ENCODE data around the gene EFNB1. TPM values are rescaled to one million over a fixed set of nuclear protein-coding genes. Genes with fewer than 3 reads are reported as not detected.

EFNB1 gene
- total RNA-seq, 1 experiment from 2014 or later = 16.4 TPM

DNA sequence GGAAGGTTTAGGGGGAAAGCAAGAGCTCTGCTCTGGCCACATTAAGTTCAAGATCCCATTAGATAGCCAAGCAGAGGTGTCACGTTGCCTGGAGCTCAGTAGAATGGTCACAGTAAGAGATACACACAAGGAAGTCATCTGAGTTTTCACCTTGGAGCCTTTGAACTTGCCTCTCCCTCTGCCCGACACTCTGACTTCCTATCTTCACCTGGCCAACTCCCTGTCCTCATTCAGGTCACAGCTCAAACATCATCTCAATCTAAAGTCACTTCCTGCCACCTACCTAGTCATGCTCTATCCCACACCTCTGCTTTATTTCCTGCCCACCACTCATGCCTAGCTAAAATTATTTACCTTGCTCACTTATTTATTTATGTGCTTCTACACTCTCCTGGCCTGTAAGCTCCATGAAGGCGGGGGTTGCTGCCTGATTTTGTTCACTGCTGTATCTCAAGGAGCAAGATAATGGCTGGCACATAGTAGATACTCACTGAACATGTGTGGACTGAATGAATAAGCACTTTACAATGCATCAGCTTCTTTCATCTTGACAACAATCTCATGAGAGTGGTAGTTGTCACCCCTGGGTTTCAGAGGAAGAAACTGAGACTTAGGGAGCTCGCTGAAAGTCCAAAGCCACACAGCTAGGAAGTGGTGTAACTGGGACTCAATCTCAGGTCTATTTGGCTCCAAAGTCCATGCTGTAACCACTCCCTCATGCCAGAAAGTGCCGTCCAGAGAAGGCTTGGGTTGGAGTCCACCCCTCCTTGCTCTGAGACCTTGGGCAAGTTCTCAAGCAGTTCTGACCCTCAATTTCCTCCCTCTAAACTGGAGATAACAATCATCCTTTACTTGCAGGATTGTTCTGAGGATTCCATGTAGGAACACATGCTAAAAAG is 40.3 kb downstream of the EFNB1 start:
- ATAC-seq (no peak), DNase-seq (ENCODE audit: low spot score) (no peak)
- H3K36me3 Mint-ChIP-seq = no peaks in the 10 kb centered on the region
- no peak overlapping the region for H3K4me3 Mint-ChIP-seq
- CTCF ChIA-PET = no interaction called here
- H3K4me1 Mint-ChIP-seq = peaks cover 31% of the 10 kb centered on the region
- H3K27me3 Mint-ChIP-seq (ENCODE audit: low read depth) = peaks cover 2% of the 10 kb centered on the region
- no peak for TF ChIP-seq CTCF (IDR thresholded peaks at IDR 0.05)
- POLR2A ChIA-PET = no interaction called here
- H3K9me3 Mint-ChIP-seq = no peaks in the 10 kb centered on the region
- peak overlapping the region; percentile 60; the same call in 1 of the 2 replicates for H3K27ac Mint-ChIP-seq

GRCh38 chrX:68870357-68870756 is 41.5 kb downstream of the EFNB1 start:
- CTCF ChIA-PET = no interaction called here
- H3K36me3 Mint-ChIP-seq = no peaks in the 10 kb centered on the region
- H3K4me1 Mint-ChIP-seq = peaks cover 35% of the 10 kb centered on the region
- peaks cover 6% of the 10 kb centered on the region for H3K27me3 Mint-ChIP-seq (ENCODE audit: low read depth)
- DNase-seq (ENCODE audit: low spot score) (no peak), ATAC-seq (no peak)
- H3K27ac Mint-ChIP-seq = no peak overlapping the region
- POLR2A ChIA-PET = no interaction called here
- no peak for TF ChIP-seq SP1 (CRISPR knock-in tag; conservative IDR thresholded peaks at IDR 0.05)
- H3K4me3 Mint-ChIP-seq = no peak overlapping the region
- no peaks in the 10 kb centered on the region for H3K9me3 Mint-ChIP-seq

DNA sequence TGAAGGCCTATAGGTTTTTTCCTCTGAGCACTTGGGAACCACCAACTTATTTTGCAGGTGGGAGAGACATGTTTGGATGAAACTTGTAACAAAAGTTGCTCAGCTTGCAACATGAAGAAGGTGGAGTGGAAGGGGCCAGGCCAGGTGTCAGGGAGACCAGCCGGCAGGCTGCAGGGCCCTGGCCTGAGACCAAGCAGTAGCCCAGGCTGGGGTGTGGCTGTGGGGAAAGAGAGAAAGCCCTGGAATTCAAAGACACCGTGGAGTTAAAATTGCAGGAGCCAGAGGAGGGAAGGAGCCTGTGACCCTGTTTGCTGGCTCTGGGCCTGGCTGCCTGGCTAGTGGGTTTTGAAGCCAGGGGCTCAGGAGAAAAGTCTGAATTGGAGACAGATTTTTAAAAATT is 43.4 kb downstream of the EFNB1 start:
- Mint-ChIP-seq H3K9me3 (no peaks in the 10 kb centered on the region), H3K4me3 (no peak overlapping the region), H3K36me3 (no peaks in the 10 kb centered on the region), H3K27me3 (ENCODE audit: low read depth) (peaks cover 3% of the 10 kb centered on the region), H3K4me1 (peaks cover 33% of the 10 kb centered on the region), H3K27ac (no peak overlapping the region)
- TF ChIP-seq, protein P1, sequence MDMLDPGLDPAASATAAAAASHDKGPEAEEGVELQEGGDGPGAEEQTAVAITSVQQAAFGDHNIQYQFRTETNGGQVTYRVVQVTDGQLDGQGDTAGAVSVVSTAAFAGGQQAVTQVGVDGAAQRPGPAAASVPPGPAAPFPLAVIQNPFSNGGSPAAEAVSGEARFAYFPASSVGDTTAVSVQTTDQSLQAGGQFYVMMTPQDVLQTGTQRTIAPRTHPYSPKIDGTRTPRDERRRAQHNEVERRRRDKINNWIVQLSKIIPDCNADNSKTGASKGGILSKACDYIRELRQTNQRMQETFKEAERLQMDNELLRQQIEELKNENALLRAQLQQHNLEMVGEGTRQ (CRISPR knock-in tag; IDR thresholded peaks at IDR 0.05) = no peak
- TF ChIP-seq HMGXB4 (CRISPR knock-in tag; IDR thresholded peaks at IDR 0.05) = no peak
- TF ChIP-seq, protein P2, sequence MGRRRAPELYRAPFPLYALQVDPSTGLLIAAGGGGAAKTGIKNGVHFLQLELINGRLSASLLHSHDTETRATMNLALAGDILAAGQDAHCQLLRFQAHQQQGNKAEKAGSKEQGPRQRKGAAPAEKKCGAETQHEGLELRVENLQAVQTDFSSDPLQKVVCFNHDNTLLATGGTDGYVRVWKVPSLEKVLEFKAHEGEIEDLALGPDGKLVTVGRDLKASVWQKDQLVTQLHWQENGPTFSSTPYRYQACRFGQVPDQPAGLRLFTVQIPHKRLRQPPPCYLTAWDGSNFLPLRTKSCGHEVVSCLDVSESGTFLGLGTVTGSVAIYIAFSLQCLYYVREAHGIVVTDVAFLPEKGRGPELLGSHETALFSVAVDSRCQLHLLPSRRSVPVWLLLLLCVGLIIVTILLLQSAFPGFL (CRISPR knock-in tag; IDR thresholded peaks at IDR 0.05; ENCODE audit: borderline replicate concordance) = no peak
- TF ChIP-seq, protein P3, sequence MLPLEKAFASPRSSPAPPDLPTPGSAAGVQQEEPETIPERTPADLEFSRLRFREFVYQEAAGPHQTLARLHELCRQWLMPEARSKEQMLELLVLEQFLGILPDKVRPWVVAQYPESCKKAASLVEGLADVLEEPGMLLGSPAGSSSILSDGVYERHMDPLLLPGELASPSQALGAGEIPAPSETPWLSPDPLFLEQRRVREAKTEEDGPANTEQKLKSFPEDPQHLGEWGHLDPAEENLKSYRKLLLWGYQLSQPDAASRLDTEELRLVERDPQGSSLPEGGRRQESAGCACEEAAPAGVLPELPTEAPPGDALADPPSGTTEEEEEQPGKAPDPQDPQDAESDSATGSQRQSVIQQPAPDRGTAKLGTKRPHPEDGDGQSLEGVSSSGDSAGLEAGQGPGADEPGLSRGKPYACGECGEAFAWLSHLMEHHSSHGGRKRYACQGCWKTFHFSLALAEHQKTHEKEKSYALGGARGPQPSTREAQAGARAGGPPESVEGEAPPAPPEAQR (CRISPR knock-in tag; IDR thresholded peaks at IDR 0.05) = no peak
- DNase-seq (ENCODE audit: low spot score) = no peak
- POLR2A ChIA-PET = no interaction called here
- CTCF ChIA-PET = no interaction called here
- ATAC-seq = no peak

DNA sequence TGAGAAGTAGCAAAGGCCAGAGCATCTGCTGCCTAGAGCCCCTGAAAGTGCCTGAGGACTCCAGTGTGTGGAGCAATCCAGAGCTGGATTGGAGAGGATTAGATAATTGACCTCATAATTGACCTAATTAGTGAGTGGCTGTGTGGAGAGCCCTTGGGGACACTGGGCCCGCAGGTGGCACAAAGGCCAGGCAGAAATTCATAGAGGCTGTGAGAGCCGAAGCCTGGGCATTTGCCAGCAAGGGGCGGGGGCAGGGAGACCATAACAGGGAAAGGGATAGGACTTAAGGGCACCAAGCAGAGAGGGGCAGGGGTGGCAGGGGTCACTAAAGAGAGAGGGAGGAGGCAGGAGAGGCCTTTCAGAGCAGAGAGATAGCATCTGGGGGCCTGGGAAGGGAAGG is 45.3 kb downstream of the EFNB1 start:
- Mint-ChIP-seq H3K4me3 (no peak overlapping the region), H3K27ac (no peak overlapping the region), H3K27me3 (ENCODE audit: low read depth) (peaks cover 3% of the 10 kb centered on the region; the same call in 1 of the 2 replicates), H3K9me3 (no peaks in the 10 kb centered on the region), H3K4me1 (peaks cover 23% of the 10 kb centered on the region), H3K36me3 (no peaks in the 10 kb centered on the region)
- DNase-seq (ENCODE audit: low spot score) (no peak), ATAC-seq (no peak)
- CTCF ChIA-PET = no interaction called here
- POLR2A ChIA-PET = no interaction called here
- no peak for TF ChIP-seq JAZF1 (CRISPR knock-in tag; IDR thresholded peaks at IDR 0.05)
- TF ChIP-seq ZNF423 (CRISPR knock-in tag; IDR thresholded peaks at IDR 0.05) = no peak
- TF ChIP-seq FOXJ3 (CRISPR knock-in tag; IDR thresholded peaks at IDR 0.05; ENCODE audit: borderline replicate concordance) = no peak
- no peak for TF ChIP-seq ESRRA (CRISPR knock-in tag; IDR thresholded peaks at IDR 0.05; ENCODE audit: borderline replicate concordance)
- no peak for TF ChIP-seq CBFB (CRISPR knock-in tag; IDR thresholded peaks at IDR 0.05; ENCODE audit: low read depth)

Measured in WTC11 (cell line).